Muscle layer of colon (tissue), 2 donors: ENCODE results near the gene PEX13.
"Not testable (repeated sequence)": the region's sequence is repeated elsewhere in the genome, so short reads cannot be mapped to it uniquely, and the experiment has no call there.

Source experiments
- H3K27ac ChIP-seq: one replicate; pipeline ENCODE4 v1.7.0; 2013; ENCODE audit warnings: low read depth, mild to moderate bottlenecking, low read length, moderate library complexity
- H3K27me3 ChIP-seq, 2 donors: one replicate each; pipeline ENCODE4 v1.7.0; 2013; ENCODE audit warnings: low read length in 2 of 2, mild to moderate bottlenecking in 2 of 2; ENCODE audit not compliant: insufficient read depth in 2 of 2, control insufficient read depth in 1 of 2
- H3K36me3 ChIP-seq: one replicate; pipeline ENCODE4 v1.7.0; 2013; ENCODE audit warnings: mild to moderate bottlenecking, low read length; ENCODE audit not compliant: insufficient read depth
- H3K4me1 ChIP-seq: one replicate; pipeline ENCODE4 v1.7.0; 2013; ENCODE audit warnings: mild to moderate bottlenecking, low read length; ENCODE audit not compliant: insufficient read depth
- H3K4me3 ChIP-seq, 2 donors: one replicate each; pipeline ENCODE4 v1.7.0; 2013; ENCODE audit warnings: low read length in 2 of 2, low read depth in 1 of 2, mild to moderate bottlenecking in 1 of 2, moderate library complexity in 1 of 2
- H3K9ac ChIP-seq: one replicate; pipeline ENCODE4 v1.7.0; 2013; ENCODE audit warnings: low read length
- H3K9me3 ChIP-seq: one replicate; pipeline ENCODE4 v1.7.0; 2013; ENCODE audit warnings: mild to moderate bottlenecking, low read length
- donor health status: abdominal sarcoma.
- donor health status: Adenocarcinoma of cecum.

Gene PEX13

DNA sequence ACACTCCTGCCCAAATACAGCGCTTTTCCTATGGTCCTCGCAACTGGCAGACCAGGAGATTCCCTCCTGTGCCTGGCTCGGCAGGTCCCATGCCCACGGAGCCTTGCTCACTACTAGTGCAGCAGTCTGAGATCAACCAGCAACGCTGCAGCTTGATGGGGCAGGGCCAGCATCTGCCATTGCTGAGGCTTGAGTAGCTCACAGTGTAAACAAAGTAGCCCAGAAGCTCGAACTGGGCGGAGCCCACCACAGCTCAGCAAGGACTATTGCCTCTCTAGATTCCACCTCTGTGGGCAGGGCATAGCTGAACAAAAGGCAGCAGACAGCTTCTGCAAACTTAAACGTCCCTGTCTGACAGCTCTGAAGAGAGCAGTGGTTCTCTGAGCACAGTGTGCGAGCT, 17.1 kb downstream of the PEX13 start:
- H3K27ac ChIP-seq, H3K9ac ChIP-seq, H3K27me3 ChIP-seq, H3K9me3 ChIP-seq, H3K4me1 ChIP-seq, H3K4me3 ChIP-seq: not testable (repeated sequence)
- peaks cover 20% of the 10 kb centered on the region for H3K36me3 ChIP-seq

DNA sequence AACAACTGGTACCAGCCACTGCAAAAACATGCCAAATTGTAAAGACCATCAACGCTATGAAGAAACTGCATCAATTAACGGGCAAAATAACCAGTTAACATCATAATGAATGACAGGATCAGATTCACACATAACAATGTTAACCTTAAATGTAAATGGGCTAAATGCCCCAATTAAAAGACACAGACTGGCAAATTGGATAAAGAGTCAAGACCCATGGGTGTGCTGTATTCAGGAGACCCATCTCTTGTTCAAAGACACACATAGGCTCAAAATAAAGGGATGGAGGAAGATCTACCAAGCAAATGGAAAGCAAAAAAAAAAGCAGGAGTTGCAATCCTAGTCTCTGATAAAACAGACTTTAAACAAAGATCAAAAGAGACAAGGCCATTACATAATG, 19.1 kb downstream of the PEX13 start:
- not testable (repeated sequence) for H3K4me1 ChIP-seq, H3K9ac ChIP-seq, H3K4me3 ChIP-seq, H3K27me3 ChIP-seq, H3K9me3 ChIP-seq, H3K27ac ChIP-seq
- H3K36me3 ChIP-seq, result peaks cover 15% of the 10 kb centered on the region

DNA sequence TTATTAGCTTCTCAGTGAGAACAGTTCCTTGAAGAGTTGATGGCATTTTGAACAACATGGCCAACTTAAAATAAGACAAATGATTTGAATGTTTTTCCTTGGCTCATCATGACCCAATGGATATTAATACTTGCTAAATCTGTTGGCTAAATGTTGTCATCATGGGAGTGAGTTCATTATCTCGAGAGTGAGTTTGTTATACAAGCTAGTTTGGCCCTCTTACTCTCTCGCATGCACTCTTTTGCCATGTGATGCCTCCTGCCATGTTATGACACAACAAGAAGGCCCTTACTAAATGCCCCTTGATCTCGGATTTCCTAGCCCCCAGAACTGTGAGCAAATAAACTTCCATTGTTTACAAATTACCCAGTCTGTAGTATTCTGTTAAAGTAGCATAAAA, 25.3 kb downstream of the PEX13 start:
- H3K4me3 ChIP-seq, result no peak overlapping the region
- H3K27ac ChIP-seq, result no peak overlapping the region
- peaks cover 4% of the 10 kb centered on the region for H3K4me1 ChIP-seq

DNA sequence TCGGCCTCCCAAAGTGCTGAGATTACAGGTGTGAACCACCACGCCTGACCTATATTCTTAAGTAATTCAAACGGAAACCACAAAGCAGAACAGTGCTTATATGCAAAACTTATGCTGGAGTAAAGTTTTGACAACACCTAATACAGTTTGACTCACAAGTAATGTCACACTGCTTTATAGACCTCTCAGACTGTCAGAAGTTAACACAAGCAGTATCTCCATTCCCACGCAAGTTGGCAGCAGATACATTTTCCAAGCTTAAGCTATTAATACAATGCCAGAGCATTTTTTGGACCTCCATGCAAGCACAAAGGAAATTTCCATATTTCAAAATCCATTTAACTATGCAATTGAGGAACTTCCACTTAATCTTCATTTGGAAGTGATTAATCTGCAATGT, 27.1 kb downstream of the PEX13 start:
- no peak overlapping the region for H3K27ac ChIP-seq
- H3K27me3 ChIP-seq, result no peaks in the 10 kb centered on the region
- H3K4me3 ChIP-seq, result no peak overlapping the region
- H3K9me3 ChIP-seq, result no peaks in the 10 kb centered on the region
- H3K4me1 ChIP-seq, result peaks cover 4% of the 10 kb centered on the region
- H3K36me3 ChIP-seq, result peaks cover 15% of the 10 kb centered on the region
- H3K9ac ChIP-seq, result no peak overlapping the region

More for the DNA sequence above, 25.3 kb downstream of the PEX13 start:
- H3K36me3 ChIP-seq, result peaks cover 6% of the 10 kb centered on the region
- no peaks in the 10 kb centered on the region for H3K27me3 ChIP-seq
- no peak overlapping the region for H3K9ac ChIP-seq
- no peaks in the 10 kb centered on the region for H3K9me3 ChIP-seq

DNA sequence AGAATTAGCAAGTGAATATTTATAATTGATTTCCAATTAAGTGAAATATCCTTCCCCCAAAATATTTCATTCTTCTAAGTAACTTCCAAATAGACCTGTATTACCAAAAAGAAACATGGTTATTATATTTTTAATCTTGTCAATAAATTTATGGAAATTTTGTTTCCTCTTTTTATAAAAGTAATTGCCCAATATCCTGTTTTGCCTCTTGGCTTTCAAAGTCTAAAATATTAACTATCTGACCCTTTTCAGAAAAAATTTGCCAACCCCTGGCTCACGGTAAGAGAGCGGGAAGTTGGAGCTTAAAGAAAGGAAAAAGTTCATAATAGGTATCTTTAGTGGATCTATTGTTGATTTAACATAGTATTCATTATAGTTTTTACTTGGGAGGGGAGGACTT, 27.7 kb downstream of the PEX13 start:
- no peaks in the 10 kb centered on the region for H3K9me3 ChIP-seq
- H3K36me3 ChIP-seq, result peaks cover 15% of the 10 kb centered on the region
- no peaks in the 10 kb centered on the region for H3K27me3 ChIP-seq
- H3K9ac ChIP-seq, result no peak overlapping the region
- no peak overlapping the region for H3K4me3 ChIP-seq
- no peak overlapping the region for H3K27ac ChIP-seq
- H3K4me1 ChIP-seq, result peaks cover 4% of the 10 kb centered on the region

DNA sequence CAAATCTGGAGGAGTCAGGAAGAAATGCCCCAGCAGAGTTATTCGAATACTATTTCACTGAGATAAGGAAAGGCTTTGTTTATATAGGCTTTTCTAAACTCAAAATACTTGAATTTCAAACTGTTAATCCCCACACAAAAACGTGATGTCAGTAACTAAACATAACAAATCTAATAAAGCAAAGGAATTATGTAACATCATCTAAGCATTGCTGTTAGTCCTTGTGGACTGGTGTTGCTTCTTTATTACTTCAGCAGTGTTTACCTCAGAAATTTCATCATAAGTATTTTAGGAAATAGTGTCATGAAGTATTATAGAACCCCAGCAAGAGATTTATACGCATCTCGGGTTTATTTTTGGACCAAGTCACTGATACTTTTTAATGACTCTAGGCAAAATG, 28.5 kb downstream of the PEX13 start:
- Histone ChIP-seq H3K9ac (no peak overlapping the region), H3K36me3 (peaks cover 15% of the 10 kb centered on the region), H3K4me1 (peaks cover 4% of the 10 kb centered on the region), H3K9me3 (no peaks in the 10 kb centered on the region), H3K27ac (no peak overlapping the region), H3K27me3 (no peaks in the 10 kb centered on the region), H3K4me3 (no peak overlapping the region)

DNA sequence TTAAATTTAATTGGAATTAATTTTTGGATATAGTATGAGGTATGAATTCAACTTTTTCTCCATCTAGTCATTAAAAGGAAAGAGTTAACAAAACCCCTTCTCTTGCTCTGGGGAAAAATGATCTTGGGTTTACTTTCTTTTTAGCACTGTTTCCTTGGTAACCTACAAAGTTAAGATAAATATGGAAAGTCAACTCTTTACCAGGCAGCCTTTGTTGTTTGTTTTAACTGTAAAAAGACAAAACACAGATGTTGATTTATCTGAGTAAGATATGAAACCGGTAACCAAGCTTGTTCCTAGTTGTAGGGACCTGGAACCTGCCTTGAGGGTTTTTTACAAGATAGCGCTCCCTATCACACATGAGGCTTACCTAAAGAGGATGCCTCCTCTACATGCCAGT, 38.0 kb downstream of the PEX13 start:
- Histone ChIP-seq H3K36me3 (no peaks in the 10 kb centered on the region), H3K9ac (no peak overlapping the region), H3K4me3 (no peak overlapping the region), H3K4me1 (no peaks in the 10 kb centered on the region), H3K27ac (no peak overlapping the region), H3K9me3 (no peaks in the 10 kb centered on the region), H3K27me3 (no peaks in the 10 kb centered on the region)

DNA sequence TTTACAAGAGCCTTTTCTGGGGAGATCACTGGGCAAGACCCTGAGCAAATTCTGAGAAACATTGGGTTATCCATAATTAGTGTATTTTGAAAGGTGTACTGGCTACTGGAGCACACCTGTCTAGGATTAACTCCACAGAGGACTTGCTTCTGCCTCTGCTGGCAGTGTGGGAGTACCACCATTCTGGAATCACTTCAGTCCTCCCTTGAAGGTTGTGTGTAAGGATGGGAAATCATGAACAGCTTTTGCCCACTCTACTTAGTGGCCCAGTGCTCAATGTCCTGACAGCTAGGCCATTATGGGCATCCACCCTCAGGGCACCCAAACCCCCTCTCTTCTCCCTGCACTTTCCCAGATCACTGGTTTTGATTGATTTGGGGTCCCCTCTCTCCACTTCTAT, 40.0 kb downstream of the PEX13 start:
- no peak overlapping the region for H3K27ac ChIP-seq
- H3K27me3 ChIP-seq, result no peaks in the 10 kb centered on the region
- H3K9me3 ChIP-seq, result no peaks in the 10 kb centered on the region
- H3K9ac ChIP-seq, result no peak overlapping the region
- no peaks in the 10 kb centered on the region for H3K36me3 ChIP-seq
- H3K4me3 ChIP-seq, result no peak overlapping the region
- no peaks in the 10 kb centered on the region for H3K4me1 ChIP-seq

DNA sequence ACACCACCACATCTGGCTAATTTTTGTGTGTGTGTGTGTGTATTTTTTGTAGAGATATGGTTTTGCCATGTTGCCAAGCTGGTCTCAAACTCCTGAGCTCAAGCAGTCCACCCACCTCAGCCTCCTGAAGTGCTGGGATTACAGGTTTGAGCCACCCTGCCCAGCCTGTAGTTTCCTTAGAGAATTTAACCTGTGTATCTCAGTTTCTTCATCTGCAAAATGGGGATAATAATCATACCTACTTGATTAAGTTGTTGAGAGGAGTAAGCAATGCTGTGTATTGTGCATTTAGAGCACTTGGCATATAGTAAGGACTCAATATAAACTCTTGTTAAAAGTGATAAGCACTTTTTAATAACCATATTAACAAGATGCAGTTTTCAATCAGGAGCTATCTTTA, 41.9 kb downstream of the PEX13 start:
- Histone ChIP-seq H3K9me3 (no peaks in the 10 kb centered on the region), H3K9ac (no peak overlapping the region), H3K27ac (no peak overlapping the region), H3K27me3 (no peaks in the 10 kb centered on the region), H3K4me1 (no peaks in the 10 kb centered on the region), H3K4me3 (no peak overlapping the region), H3K36me3 (no peaks in the 10 kb centered on the region)

DNA sequence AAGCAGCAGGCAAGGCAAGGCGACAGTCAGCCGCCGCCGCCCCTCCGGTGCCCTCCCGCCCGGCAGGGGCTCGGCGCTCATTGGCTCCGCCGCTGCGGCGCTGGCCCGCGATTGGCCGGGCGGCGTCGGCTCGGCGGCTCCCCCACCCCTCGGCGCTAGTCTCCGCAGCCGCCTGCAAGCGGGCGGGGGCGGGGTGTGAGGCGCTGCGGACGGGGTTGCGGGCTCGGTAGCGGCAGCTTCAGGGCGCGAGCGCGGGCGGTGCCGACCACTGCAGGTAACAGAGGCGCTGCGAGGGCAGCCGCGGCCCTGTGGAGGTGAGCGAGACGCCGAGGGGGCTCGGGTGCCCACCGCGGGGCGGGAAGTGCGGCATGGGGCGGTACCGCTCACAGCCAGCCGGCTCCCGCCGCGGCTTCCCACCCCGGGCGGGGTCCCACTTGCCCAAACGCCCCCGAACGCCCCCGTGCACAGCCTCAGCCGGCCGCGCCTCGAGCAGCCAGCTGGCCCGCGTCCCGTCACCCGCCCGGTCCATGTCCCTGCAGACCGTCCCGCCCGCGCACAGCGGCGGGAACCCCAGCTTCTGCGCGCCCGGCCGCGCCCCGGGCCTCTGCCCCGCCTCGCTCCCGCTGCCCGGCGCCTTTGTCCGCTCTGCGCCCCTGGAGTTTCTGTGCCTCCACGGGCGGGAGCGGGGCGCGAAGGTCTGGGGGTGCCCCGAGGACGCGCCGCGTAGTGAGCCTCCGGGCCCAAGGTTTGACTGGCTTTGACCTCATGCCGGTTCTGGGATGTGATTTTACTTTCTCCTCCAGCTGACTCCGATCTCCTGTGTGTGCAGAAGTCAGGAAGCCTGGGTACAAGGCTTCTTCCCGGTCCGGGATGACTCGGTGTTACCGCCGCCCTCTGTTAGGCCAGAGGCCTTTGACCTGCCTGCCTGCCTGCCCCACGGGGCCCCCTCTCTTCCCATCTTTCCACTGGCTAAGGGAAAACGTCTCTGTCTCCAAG, 48.5 kb downstream of the PEX13 start, which contains the start of gene SANBR:
Gene SANBR (plus strand): TSS at position 158 of the 996 bp plus-strand sequence. CDS start 4,480 bp downstream, outside the sequence.
- Histone ChIP-seq H3K9me3 (no peaks in the 10 kb centered on the region), H3K9ac (peak within 1 kb of the TSS; percentile 65), H3K36me3 (no peaks in the 10 kb centered on the region), H3K4me1 (peaks cover 7% of the 10 kb centered on the region), H3K4me3 (peak within 1 kb of the TSS; percentile 70 to 85), H3K27ac (peak within 1 kb of the TSS; percentile 61), H3K27me3 (no peaks in the 10 kb centered on the region)

DNA sequence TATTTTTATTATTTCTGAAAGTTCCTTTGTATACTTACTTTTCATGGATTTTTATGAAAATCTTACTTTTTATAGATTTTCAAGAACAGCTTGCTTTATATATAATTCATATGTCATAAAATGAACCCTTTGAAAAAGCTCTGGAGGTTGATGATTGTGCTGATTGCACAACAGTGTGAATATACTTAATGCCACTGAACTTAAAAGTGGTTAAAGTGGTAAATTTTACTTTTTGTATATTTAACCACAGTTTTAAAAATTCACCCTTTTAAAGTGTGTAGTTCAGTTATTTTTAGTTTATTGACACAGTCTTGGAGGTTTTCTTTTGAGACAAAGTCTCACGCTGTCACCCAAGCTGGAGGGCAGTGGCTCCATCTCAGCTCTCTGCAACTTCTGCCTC, 56.6 kb downstream of the PEX13 start:
- Histone ChIP-seq H3K36me3 (peaks cover 17% of the 10 kb centered on the region), H3K4me1 (no peaks in the 10 kb centered on the region), H3K27me3 (no peaks in the 10 kb centered on the region), H3K27ac (no peak overlapping the region), H3K9me3 (no peaks in the 10 kb centered on the region), H3K4me3 (no peak overlapping the region), H3K9ac (no peak overlapping the region)

DNA sequence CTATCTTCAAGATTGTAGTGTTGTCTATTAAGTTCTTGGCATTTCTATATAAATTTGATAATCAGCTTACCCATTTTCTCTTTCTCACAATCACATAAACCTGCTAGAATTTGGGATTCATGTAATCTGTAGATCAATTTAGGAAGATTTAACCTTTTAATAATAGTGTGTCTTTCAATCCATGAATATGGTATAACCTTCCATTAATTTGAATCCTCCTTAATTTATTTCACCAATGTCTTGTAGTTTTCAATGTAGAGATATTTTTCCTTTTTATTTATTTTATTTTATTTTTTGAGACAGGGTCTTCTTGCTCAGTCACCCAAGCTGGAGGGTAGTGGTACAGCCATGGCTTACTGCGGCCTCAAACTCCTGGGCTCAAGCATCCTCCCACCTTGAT, 68.4 kb downstream of the PEX13 start:
- Histone ChIP-seq H3K36me3 (no peaks in the 10 kb centered on the region), H3K9me3 (no peaks in the 10 kb centered on the region), H3K4me3 (no peak overlapping the region), H3K27ac (no peak overlapping the region), H3K27me3 (no peaks in the 10 kb centered on the region), H3K4me1 (no peaks in the 10 kb centered on the region), H3K9ac (no peak overlapping the region)
